GM19463 (cell line): ENCODE results near the gene PDGFA.

Experiments used
- ATAC-seq: cut with Tn5 transposase; IDR thresholded peaks from one replicate; pipeline ENCODE4 v1.9.1; 2021; ENCODE audit warnings: mild to moderate bottlenecking, moderate library complexity; ENCODE audit not compliant: unreplicated experiment

PDGFA gene

GRCh38 chr7:537911-538634, 18.4 kb upstream of the PDGFA start:
- no peak for ATAC-seq

- no peak for ATAC-seq
Observed at GRCh38 chr7:536231-536630, 16.6 kb upstream of the PDGFA start.

- ATAC-seq = no peak
Observed at GRCh38 chr7:534959-535358, 15.3 kb upstream of the PDGFA start.

GRCh38 chr7:534075-534474, 14.4 kb upstream of the PDGFA start:
- no peak for ATAC-seq

- no peak for ATAC-seq
Observed at GRCh38 chr7:533266-533665, 13.6 kb upstream of the PDGFA start.

- no peak for ATAC-seq
Observed at GRCh38 chr7:532379-533143, 12.9 kb upstream of the PDGFA start.

GRCh38 chr7:531777-532176, 12.1 kb upstream of the PDGFA start:
- no peak for ATAC-seq

- ATAC-seq = no peak
Observed at GRCh38 chr7:528451-528850, 8.8 kb upstream of the PDGFA start.

- no peak for ATAC-seq
Observed at GRCh38 chr7:527723-528122, 8.1 kb upstream of the PDGFA start.

- ATAC-seq = no peak
Observed at GRCh38 chr7:526460-527034, 6.9 kb upstream of the PDGFA start.

- no peak for ATAC-seq
Observed at GRCh38 chr7:525740-526139, 6.1 kb upstream of the PDGFA start.

- no peak for ATAC-seq
Observed at GRCh38 chr7:524800-525199, 5.2 kb upstream of the PDGFA start.

- no peak for ATAC-seq
Observed at GRCh38 chr7:523347-524336, 4.0 kb upstream of the PDGFA start.

GRCh38 chr7:522951-523314, 3.3 kb upstream of the PDGFA start:
- no peak for ATAC-seq

- ATAC-seq = no peak
Observed at GRCh38 chr7:522071-522950, 2.7 kb upstream of the PDGFA start.

GRCh38 chr7:521221-522070, 1.8 kb upstream of the PDGFA start:
- no peak for ATAC-seq

- no peak for ATAC-seq
Observed at GRCh38 chr7:520503-521161, 986 bp upstream of the PDGFA start.

- no peak for ATAC-seq
Observed at GRCh38 chr7:518630-519483, 789 bp downstream of the PDGFA start.
